ENCODE results near the gene CBX1. TPM values are rescaled to one million over a fixed set of nuclear protein-coding genes. Genes with fewer than 3 reads are reported as not detected.

The CBX1 gene
- total and polyA plus RNA-seq, 10 of the 15 experiments (the other 5 are each of a cell fraction or from before 2014, with no cell fraction given) = 11.8 to 99.2 (median 43.5) TPM

DNA sequence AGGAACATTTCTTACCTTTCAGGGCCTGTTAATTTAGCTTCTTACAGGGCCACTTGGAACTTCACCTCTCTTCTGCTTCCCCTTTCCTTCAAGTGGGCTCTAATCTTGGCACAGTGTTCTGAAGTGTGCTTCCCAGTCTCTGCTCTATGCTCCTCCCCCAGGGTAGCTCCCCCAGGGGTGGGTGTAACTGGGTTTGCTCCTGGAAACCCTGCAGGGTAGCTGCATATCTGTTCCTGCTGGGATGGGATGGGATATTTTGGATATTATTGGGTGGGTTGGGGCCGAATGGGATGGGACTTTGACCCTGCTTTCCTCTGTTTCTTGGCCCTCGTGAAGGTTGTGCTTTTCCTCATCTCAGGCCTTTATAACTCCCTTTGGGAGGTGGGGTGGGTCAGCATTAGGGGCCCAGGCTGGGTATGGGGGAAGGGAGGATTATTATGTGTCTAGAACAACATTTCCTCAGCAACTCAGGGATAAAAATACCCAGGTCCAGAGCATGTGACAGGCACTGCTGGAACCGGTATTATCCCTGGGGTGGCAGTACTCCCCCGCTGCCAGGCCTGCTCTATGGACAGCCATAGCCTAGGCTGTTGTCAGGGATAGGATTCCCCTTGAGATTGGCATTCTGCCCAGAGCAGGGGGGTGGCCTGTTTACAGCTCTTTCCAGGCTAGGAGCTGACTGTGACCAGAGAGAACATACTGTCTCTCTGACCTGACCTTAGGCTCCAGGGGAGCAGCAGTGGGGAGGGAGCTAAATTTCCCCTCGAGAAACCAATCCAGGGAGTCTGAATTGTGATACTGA lies 48.1 kb downstream of the CBX1 start:
- no peak for DNase-seq (ENCODE audit: low read depth, low spot score)
- SMC1A ChIA-PET (ENCODE audit: uncharacterized antibody, unreplicated experiment) = interaction anchor here (0.9 to 1.2 kb wide), 3 partner anchors 27 to 399 kb away, joined by 3 to 4 read pairs (median 4); no protein-coding TSS in a partner anchor
- BruUV-seq (replicated peaks) = no TSS peak
- peak overlapping the region; percentile 97 for H3K4me3 ChIP-seq
- POLR2A ChIA-PET = interaction anchor here (0.6 to 1.7 kb wide), 7 partner anchors 10 to 623 kb away, joined by 3 to 9 read pairs (median 4); no protein-coding TSS in a partner anchor
- H3K4me1 ChIP-seq (ENCODE audit: control insufficient read depth, insufficient read depth, low read length) = peaks cover 29% of the 10 kb centered on the region
- RAD21 ChIA-PET (ENCODE audit: unreplicated experiment) = interaction anchor here (0.6 to 2.0 kb wide), 5 partner anchors 18 to 59 kb away, joined by 3 to 5 read pairs (median 3); no protein-coding TSS in a partner anchor
- intact Hi-C loops (cut with micrococcal nuclease; ENCODE audit: unreplicated experiment) (no loop called here), in situ Hi-C loops (cut with MboI) (no loop called here)
- H3K27me3 ChIP-seq (replicated peaks in 1 of 2; ENCODE audit: control insufficient read depth in 2 of 2, insufficient read depth in 2 of 2, low read length in 1 of 2) = no peaks in the 10 kb centered on the region
- no peak overlapping the region for H2AFZ ChIP-seq (ENCODE audit: control insufficient read depth, low read depth, low read length)
- H3K36me3 ChIP-seq (ENCODE audit: control insufficient read depth in 2 of 2, insufficient read depth in 2 of 2, low read length in 1 of 2) = peaks cover 29 to 40% of the 10 kb centered on the region in 2 experiments
- 62% methylated on average over 5 of the region's 5 CpGs for WGBS (ENCODE audit: insufficient coverage, insufficient replicate concordance, low lambda C conversion rate, missing lambda C conversion rate)
- H3K79me2 ChIP-seq (ENCODE audit: control insufficient read depth, insufficient read depth, low read length) = peaks cover 93% of the 10 kb centered on the region
- peak overlapping the region; percentile 78 for H3K4me2 ChIP-seq (ENCODE audit: control insufficient read depth, insufficient read depth)
- CTCF ChIA-PET = interaction anchor here (0.9 to 7.2 kb wide), 12 partner anchors 8 to 58 kb away, joined by 3 to 43 read pairs (median 4); no protein-coding TSS in a partner anchor
- TF ChIP-seq CHD2 (IDR thresholded peaks at IDR 0.05; ENCODE audit: borderline replicate concordance, low read depth, low read length) = 0 out of 2 replicates have a peak, but pooled peaks have one; percentile 11
- TF ChIP-seq MTA3 (IDR thresholded peaks at IDR 0.05; ENCODE audit: borderline replicate concordance, low read length) = no peak
- TF ChIP-seq SREBF2 (IDR thresholded peaks at IDR 0.05; ENCODE audit: low read length) = no peak
- TF ChIP-seq RUNX3 (IDR thresholded peaks at IDR 0.05; ENCODE audit: low read length) = no peak
- TF ChIP-seq BMI1 (IDR thresholded peaks at IDR 0.05; ENCODE audit: borderline replicate concordance) = no peak
- no peak for TF ChIP-seq EZH2 (IDR thresholded peaks at IDR 0.05; ENCODE audit: borderline replicate concordance, control insufficient read depth, low read depth, low read length)
- no peak for ATAC-seq
- no peak overlapping the region for H3K27ac ChIP-seq (ENCODE audit: control insufficient read depth, insufficient read depth)
- no peak for FAIRE-seq
- no peaks in the 10 kb centered on the region for H3K9me3 ChIP-seq (replicated peaks; ENCODE audit: control insufficient read depth, insufficient read depth, low read length)
- peaks cover 5% of the 10 kb centered on the region; the same call in 1 of the 2 replicates for H4K20me1 ChIP-seq (ENCODE audit: control insufficient read depth, insufficient read depth)
- H3K9ac ChIP-seq (ENCODE audit: control insufficient read depth, insufficient read depth, low read length) = no peak overlapping the region; the same call in 1 of the 2 replicates
